Liver (tissue), 9 donors: Measurements from ENCODE around the gene TCERG1L. TPM values are rescaled to one million over a fixed set of nuclear protein-coding genes. Genes with fewer than 3 reads are reported as not detected.

ENCODE experiments used
- DNase-seq: peaks from one replicate; pipeline ENCODE4 v3.0.0-alpha.2; 2017; ENCODE audit warnings: low spot score
- H3K27ac ChIP-seq, 2 donors: one replicate each; pipeline ENCODE4 v1.7.0; 2013; ENCODE audit warnings: inconsistent platforms in 2 of 2, low read length in 2 of 2, control low read depth in 1 of 2, low read depth in 1 of 2, mild to moderate bottlenecking in 1 of 2
- H3K27me3 ChIP-seq, 4 donors: one replicate each; pipeline versions ENCODE4 v1.6.1 to v1.7.0; 2013; ENCODE audit warnings: low read length in 3 of 4, inconsistent platforms in 1 of 4, mild to moderate bottlenecking in 1 of 4, moderate library complexity in 1 of 4; ENCODE audit not compliant: control insufficient read depth in 4 of 4, insufficient read depth in 4 of 4
- H3K36me3 ChIP-seq, 4 donors: one replicate each; pipeline versions ENCODE4 v1.6.1 to v1.7.0; 2013; ENCODE audit warnings: low read length in 3 of 4, mild to moderate bottlenecking in 3 of 4, low read depth in 1 of 4, moderate library complexity in 1 of 4; ENCODE audit not compliant: control insufficient read depth in 4 of 4, insufficient read depth in 3 of 4
- H3K4me1 ChIP-seq, 4 donors: one replicate each; pipeline versions ENCODE4 v1.6.1 to v1.7.0; 2013; ENCODE audit warnings: low read length in 3 of 4, mild to moderate bottlenecking in 3 of 4, moderate library complexity in 1 of 4; ENCODE audit not compliant: control insufficient read depth in 4 of 4, insufficient read depth in 4 of 4
- H3K4me3 ChIP-seq, 3 donors: one replicate each; pipeline versions ENCODE4 v1.6.1 to v1.7.0; 2013; ENCODE audit warnings: low read length in 3 of 3, control low read depth in 1 of 3, low read depth in 1 of 3, mild to moderate bottlenecking in 1 of 3
- H3K9ac ChIP-seq, 2 donors: one replicate each; pipeline ENCODE4 v1.7.0; 2013; ENCODE audit warnings: low read length in 2 of 2, mild to moderate bottlenecking in 2 of 2, moderate library complexity in 2 of 2, control low read depth in 1 of 2, low read depth in 1 of 2
- H3K9me3 ChIP-seq, 4 donors: one replicate each; pipeline versions ENCODE4 v1.6.1 to v1.7.0; 2013; ENCODE audit warnings: low read length in 3 of 4; ENCODE audit not compliant: control insufficient read depth in 4 of 4
- ATF3 ChIP-seq: IDR thresholded peaks from 2 replicates; pipeline ENCODE4 v1.6.1; 2016; ENCODE audit warnings: antibody characterized with exemption
- EGR1 ChIP-seq, 2 donors: IDR thresholded peaks; 2 replicates each; pipeline ENCODE4 v1.6.1; 2016 to 2018; ENCODE audit warnings: antibody characterized with exemption in 2 of 2, low read depth in 2 of 2
- FOXA1 ChIP-seq: IDR thresholded peaks from 2 replicates; pipeline ENCODE4 v1.6.1; 2016; ENCODE audit warnings: antibody characterized with exemption
- FOXA2 ChIP-seq: IDR thresholded peaks from 2 replicates; pipeline ENCODE4 v1.6.1; 2016; ENCODE audit warnings: antibody characterized with exemption
- GABPA ChIP-seq, 2 donors: IDR thresholded peaks in 1 of 2; conservative IDR thresholded peaks in 1 of 2; 2 replicates each; pipeline ENCODE4 v1.6.1; 2016; ENCODE audit warnings: antibody characterized with exemption in 2 of 2, mild to moderate bottlenecking in 1 of 2, moderate library complexity in 1 of 2
- HNF4A ChIP-seq, 2 donors: conservative IDR thresholded peaks; 2 replicates each; pipeline ENCODE4 v1.6.1; 2016; ENCODE audit warnings: antibody characterized with exemption in 2 of 2, mild to moderate bottlenecking in 2 of 2
- HNF4G ChIP-seq: IDR thresholded peaks from 2 replicates; pipeline ENCODE4 v1.6.1; 2016; ENCODE audit warnings: antibody characterized with exemption
- JUND ChIP-seq, 2 donors: IDR thresholded peaks; 2 replicates each; pipeline ENCODE4 v1.6.1; 2016; ENCODE audit warnings: antibody characterized with exemption in 2 of 2
- MAX ChIP-seq: IDR thresholded peaks from 2 replicates; pipeline ENCODE4 v1.6.1; 2016; ENCODE audit warnings: antibody characterized with exemption
- RXRA ChIP-seq, 2 donors: IDR thresholded peaks; 2 replicates each; pipeline ENCODE4 v1.6.1; 2017 to 2018; ENCODE audit warnings: antibody characterized with exemption in 2 of 2, mild to moderate bottlenecking in 1 of 2
- SP1 ChIP-seq: IDR thresholded peaks from 2 replicates; pipeline ENCODE4 v1.6.1; 2018; ENCODE audit warnings: antibody characterized with exemption, mild to moderate bottlenecking
- YY1 ChIP-seq: IDR thresholded peaks from 2 replicates; pipeline ENCODE4 v1.6.1; 2016; ENCODE audit warnings: antibody characterized with exemption, mild to moderate bottlenecking
- ZBTB33 ChIP-seq: IDR thresholded peaks from 2 replicates; pipeline ENCODE4 v1.6.1; 2016; ENCODE audit warnings: antibody characterized with exemption
- WGBS: extraction: QIAGEN DNeasy Blood & Tissue Kit; methylation state at CpG from one replicate; pipeline ENCODE4 v1.1.7; 2013; 5-methylcytosine and 5-hydroxymethylcytosine counted together
- polyA plus RNA-seq, 2 donors: library from polyadenylated mRNA; stranded (reverse) in 1 of 2; unstranded in 1 of 2; fragments of 200-250 nt in 1 of 2; fragments of >200 nt in 1 of 2; fragmentation: Nextera tagmentation in 1 of 2; extraction: Ambion mirVana in 1 of 2; gene quantifications; one replicate each; pipeline versions ENCODE4 v1.2.1 to v1.2.3, GENCODE V29; 2013 to 2015
- total RNA-seq, 2 donors: library from RNA; depleted of rRNA; stranded (reverse); fragments of >200 nt; gene quantifications; one replicate each; pipeline ENCODE4 v1.2.3, GENCODE V29; 2014
- TF ChIP-seq, protein P1 (sequence below): fragments of 150-350 bp; IDR thresholded peaks from 2 replicates; pipeline ENCODE4 v1.5.1; 2017; ENCODE audit warnings: improper control_type of control experiment, low read depth, low read length; ENCODE audit not compliant: missing input control
- donor health status: healthy.
- donor health status: healthy.
- donor health status: healthy.
- donor health status: healthy.
- donor health status: healthy.

TCERG1L gene
- total and polyA plus RNA-seq, 4 donors = not detected

DNA sequence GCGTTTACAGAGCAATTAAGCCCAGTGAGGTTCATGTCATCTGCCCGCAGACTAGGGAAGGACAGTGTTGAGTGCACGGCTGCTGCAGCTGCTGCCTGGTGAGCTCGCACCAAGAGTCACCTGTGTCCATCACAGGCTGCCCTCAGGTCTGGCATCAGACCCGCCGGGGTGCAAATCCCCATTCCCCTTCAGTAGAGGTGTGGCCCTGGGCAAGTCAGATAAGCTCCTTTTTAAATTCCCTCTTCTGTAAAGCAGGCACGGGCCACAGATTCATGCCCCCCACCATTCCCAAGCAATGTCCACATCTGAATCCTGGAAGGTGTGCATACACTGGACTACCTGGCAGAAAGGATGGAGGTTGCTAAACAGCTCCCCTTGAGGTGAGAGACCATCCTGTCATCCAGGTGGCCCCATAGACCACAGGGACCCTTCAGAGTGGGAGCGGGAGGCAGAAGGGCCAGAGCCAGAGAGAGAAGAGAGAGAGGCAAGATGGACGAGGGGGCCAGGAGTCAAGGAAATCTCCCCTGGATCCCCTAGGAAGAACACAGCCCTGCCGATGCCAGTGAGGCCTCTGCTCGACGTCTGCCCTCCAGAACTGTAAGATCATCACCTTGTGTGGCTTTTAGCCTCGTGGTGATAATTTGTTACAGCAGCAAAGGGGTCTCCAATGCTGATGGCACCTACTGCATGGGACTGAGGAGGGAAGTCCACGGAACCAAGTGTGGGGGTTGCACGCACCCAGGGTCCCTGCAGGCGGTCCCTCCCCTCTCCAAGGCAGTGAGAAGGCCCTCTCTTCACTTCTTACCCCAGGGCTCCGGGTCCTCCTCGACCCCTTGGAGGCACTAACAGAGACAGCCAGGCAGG, 168.8 kb downstream of the TCERG1L start:
- Histone ChIP-seq H3K36me3 (no peaks in the 10 kb centered on the region), H3K4me1 (no peaks in the 10 kb centered on the region), H3K9ac (no peak overlapping the region), H3K27ac (no peak overlapping the region), H3K4me3 (no peak overlapping the region), H3K27me3 (peaks cover 0 to 3% (median 0%) of the 10 kb centered on the region in 4 donors), H3K9me3 (peaks cover 0 to 5% (median 0%) of the 10 kb centered on the region in 4 donors)
- TF ChIP-seq SP1 (no peak), FOXA2 (no peak), RXRA (IDR thresholded peaks at IDR 0.05) (no peak), GABPA (IDR thresholded peaks at IDR 0.05 in 1 of 2, conservative IDR thresholded peaks at IDR 0.05 in 1 of 2) (no peak), YY1 (no peak), ZBTB33 (no peak), HNF4G (no peak), ATF3 (no peak)
- TF ChIP-seq, protein P1, sequence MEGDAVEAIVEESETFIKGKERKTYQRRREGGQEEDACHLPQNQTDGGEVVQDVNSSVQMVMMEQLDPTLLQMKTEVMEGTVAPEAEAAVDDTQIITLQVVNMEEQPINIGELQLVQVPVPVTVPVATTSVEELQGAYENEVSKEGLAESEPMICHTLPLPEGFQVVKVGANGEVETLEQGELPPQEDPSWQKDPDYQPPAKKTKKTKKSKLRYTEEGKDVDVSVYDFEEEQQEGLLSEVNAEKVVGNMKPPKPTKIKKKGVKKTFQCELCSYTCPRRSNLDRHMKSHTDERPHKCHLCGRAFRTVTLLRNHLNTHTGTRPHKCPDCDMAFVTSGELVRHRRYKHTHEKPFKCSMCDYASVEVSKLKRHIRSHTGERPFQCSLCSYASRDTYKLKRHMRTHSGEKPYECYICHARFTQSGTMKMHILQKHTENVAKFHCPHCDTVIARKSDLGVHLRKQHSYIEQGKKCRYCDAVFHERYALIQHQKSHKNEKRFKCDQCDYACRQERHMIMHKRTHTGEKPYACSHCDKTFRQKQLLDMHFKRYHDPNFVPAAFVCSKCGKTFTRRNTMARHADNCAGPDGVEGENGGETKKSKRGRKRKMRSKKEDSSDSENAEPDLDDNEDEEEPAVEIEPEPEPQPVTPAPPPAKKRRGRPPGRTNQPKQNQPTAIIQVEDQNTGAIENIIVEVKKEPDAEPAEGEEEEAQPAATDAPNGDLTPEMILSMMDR = no peak
- DNase-seq = no peak
- 73% methylated on average over 18 of the region's 18 CpGs for WGBS

DNA sequence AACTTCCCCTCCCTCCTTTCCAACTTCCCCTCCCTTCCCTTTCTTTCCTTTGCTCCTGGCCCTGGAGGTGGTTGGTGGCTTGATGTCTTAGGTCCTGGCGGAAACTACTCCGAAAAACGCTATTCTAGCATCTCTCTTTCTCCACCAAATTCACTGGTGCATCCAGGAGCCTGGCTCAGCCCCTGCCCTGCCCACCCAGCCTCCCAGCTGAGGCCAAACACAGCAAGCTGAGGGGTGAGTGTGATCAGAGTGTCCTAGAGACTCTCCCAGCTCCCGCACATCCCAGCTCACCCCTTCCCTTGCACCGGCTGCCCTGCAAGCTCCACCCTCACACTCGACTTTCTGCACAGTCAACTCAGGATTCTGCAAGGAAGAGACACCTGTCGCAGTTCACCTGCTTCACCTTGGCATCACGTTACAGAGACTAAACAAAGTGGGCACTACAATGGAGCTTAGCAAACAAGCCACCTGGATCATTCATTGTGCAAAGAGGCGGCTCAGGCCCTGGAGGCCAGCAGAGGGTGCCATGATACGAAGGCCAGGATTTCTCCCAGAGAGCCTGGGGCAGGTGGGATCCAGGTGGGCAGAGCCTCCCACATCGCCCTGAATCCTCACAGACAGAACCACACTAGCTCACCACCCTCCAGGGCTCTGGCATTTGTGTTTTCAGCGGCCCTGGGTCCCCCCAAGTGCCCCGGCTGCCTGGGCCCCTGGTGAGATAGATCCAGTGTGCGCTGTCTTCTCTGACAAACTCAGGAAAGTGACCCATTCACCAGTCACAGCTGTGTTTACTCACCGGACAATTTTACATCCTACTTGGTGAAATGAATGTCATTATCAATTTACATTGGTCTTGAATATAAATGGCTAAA, 169.6 kb downstream of the TCERG1L start:
- H3K27ac ChIP-seq = no peak overlapping the region
- H3K4me1 ChIP-seq = no peaks in the 10 kb centered on the region
- no peak overlapping the region for H3K9ac ChIP-seq
- H3K4me3 ChIP-seq = no peak overlapping the region
- H3K36me3 ChIP-seq = no peaks in the 10 kb centered on the region
- TF ChIP-seq RXRA (IDR thresholded peaks at IDR 0.05) = no peak
- TF ChIP-seq HNF4A (conservative IDR thresholded peaks at IDR 0.05) = no peak
- 61% methylated on average over 15 of the region's 15 CpGs for WGBS
- DNase-seq = no peak
- H3K9me3 ChIP-seq = peaks cover 0 to 5% (median 0%) of the 10 kb centered on the region in 4 donors
- peaks cover 0 to 3% (median 0%) of the 10 kb centered on the region in 4 donors for H3K27me3 ChIP-seq

- Histone ChIP-seq H3K27ac (no peak overlapping the region), H3K36me3 (no peaks in the 10 kb centered on the region), H3K4me1 (no peaks in the 10 kb centered on the region), H3K4me3 (no peak overlapping the region), H3K9ac (no peak overlapping the region), H3K9me3 (peaks cover 0 to 5% (median 0%) of the 10 kb centered on the region in 4 donors), H3K27me3 (peaks cover 0 to 3% (median 0%) of the 10 kb centered on the region in 4 donors)
- no peak for DNase-seq
- WGBS = 75% methylated on average over 7 of the region's 7 CpGs
- no peak for TF ChIP-seq FOXA1
- TF ChIP-seq MAX = no peak
- no peak for TF ChIP-seq JUND (IDR thresholded peaks at IDR 0.05)
- no peak for TF ChIP-seq YY1
- TF ChIP-seq RXRA (IDR thresholded peaks at IDR 0.05) = no peak
- no peak for TF ChIP-seq GABPA (IDR thresholded peaks at IDR 0.05 in 1 of 2, conservative IDR thresholded peaks at IDR 0.05 in 1 of 2)
- TF ChIP-seq EGR1 (IDR thresholded peaks at IDR 0.05; ENCODE audit: low read depth in 2 of 2) = no peak
- no peak for TF ChIP-seq FOXA2
- TF ChIP-seq ZBTB33 = no peak
- no peak for TF ChIP-seq HNF4A (conservative IDR thresholded peaks at IDR 0.05)
Measured at GRCh38 chr10:131141207-131141606, 170.3 kb downstream of the TCERG1L start.
